Smooth muscle cell of the brain vasculature (primary cell): Measurements from ENCODE around the gene RPL35.
A peak's percentile ranks its signal among the peaks of the same experiment; 100 is the strongest.

Experiments
- DNase-seq: peaks from one replicate; pipeline ENCODE4 v3.0.0-alpha.2; 2012; ENCODE audit warnings: low read depth, low spot score

Gene RPL35

GRCh38 chr9:124820698-124821623 is 40.8 kb downstream of the RPL35 start:
- DNase-seq: no peak

- no peak for DNase-seq
These were observed 43.1 kb downstream of the RPL35 start for GRCh38 chr9:124818431-124819281.

DNA sequence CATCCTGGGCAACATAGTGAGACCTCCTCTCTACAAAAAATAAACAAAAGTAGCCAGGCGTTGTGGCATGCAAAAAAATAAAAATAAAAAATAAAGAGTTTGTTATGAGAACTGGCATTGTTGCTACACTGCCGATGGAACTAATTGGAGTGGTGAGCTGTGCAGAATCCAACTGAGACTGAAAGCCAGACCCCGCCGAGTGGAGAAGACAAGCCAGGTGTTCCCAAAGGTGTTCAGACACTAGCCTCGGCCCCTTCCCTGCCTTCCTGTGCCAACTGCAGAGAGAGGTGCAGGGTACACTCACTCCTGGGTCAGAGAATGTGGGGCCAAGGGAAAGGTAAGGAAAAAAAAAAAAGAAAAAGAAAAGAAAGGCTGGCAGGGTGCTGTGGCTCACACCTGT is 46.2 kb downstream of the RPL35 start:
- no peak for DNase-seq

DNA sequence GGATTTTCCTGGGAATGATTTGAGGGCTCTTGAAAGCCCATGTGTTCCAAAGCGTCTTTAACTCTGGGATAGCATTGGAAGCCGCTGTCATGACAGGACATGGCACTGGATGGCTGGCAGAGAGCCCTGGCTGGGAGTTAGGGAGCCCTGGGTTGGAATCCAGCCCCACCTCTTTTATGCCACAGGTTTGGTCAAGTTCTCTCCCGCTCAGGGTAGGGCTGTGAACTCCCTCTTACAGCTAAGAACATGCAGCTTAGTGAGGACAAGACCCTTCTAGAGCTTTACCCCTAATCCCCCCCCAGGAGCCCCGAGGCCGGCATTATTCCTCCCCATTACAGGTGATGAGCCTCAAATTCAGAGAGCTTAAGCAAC is 47.6 kb downstream of the RPL35 start:
- no peak for DNase-seq

DNA sequence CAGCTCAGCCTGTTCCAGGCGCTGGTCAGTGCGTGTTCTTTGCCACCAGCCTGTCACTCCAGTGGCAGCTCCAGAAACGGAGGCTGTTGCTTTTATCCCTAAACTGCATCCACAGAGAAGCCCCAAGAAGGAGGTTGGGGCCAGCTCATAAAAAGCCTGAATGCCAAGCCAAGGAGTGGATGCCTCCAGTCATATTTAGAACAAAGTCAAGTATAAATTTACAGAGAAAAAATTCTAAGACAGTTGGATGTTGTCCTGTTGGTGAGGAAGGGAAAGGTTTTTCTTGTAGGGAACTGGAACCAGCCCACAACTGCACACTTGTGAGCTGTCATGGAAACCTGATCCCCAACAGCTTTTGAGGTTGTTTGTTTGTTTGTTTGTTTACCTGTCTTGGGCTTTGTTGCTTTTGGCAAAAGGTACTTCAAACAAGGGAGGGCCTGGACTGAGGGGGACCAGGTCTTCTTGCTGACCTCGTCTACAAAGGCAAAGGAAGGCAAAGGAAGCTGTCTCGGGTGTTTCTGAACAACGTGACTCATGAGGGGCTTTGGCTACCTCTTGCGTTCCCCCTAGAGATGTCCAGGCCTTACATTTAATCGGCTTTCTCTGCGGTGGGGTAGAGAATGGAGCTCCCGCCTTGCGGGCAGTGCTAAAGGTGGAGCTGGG is 48.1 kb downstream of the RPL35 start:
- DNase-seq: no peak

DNA sequence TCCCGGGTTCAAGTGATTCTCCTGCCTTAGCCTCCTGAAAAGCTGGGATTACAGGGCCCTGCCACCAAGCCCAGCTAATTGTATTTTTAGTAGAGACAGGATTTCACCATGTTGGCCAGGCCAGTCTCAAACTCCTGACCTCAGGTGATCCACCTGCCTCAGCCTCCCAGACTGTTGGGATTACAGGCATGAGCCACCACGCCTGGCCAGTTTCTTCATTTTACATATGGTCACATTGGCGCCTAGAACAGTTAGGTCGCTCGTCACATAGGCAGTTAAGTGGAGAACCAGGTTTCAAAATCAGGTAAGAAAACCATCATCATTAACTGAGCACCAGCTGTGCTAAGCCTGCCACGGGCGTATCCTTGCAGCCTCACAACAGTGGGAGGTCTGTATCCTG is 48.7 kb downstream of the RPL35 start:
- no peak for DNase-seq

DNA sequence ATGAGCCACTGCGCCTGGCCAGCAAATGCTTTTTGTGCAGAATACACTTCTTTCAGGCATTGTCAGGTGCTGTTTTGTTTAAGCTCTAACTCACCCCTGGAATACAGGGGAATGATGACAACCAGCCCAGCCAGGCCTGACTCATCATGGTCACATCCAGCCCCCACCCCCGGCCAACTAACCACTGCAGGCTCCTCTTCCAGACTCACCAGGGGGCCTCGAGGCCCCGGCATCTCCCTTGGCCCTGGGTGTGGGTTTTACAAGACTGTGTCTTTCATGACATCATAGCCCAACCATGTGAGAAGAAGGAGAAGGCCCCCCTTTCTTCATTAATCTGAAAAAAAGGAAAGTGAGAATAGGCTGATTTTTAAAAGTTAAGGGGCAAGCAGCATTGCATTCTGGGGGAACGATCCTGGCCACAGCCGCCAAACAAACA is 49.3 kb downstream of the RPL35 start:
- DNase-seq: peak; percentile 99

DNA sequence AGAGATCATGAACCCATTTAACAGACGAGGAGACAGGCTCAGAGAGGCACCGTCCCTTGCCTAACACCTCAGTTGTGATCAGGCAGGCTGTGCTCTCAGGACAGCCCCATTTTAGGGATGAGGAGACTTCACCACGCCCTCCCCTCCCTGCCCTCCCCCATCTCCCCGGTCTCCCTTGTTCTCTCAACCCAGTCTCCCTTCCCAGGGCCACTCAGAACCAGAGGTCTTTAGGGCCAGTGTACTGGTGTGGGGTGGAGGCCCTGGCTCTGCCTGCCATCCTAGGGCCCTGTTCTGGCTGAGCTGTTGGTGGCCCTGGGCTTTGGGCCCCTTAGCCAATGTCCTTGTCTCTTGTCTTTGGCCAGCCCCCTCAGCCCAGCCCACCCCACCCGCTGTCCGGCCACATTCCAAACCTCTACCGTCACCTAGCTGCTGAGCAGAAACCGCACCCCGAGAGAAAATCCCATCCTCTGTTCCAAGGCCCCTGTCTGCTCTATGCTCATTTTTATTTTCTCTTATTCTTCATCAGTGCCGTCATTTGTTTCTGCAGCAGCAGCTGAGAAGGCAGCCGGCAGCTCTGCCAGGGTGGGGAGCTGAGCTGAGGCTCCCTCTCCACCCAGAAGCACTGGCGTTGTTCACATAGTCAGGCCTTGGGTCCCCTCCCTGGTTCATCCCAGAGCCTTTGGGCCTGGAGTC is 50.9 kb downstream of the RPL35 start:
- peak; percentile 87 for DNase-seq

GRCh38 chr9:124809741-124810500 is 51.8 kb downstream of the RPL35 start:
- DNase-seq: no peak

GRCh38 chr9:124809211-124809610 is 52.5 kb downstream of the RPL35 start:
- DNase-seq: no peak

DNA sequence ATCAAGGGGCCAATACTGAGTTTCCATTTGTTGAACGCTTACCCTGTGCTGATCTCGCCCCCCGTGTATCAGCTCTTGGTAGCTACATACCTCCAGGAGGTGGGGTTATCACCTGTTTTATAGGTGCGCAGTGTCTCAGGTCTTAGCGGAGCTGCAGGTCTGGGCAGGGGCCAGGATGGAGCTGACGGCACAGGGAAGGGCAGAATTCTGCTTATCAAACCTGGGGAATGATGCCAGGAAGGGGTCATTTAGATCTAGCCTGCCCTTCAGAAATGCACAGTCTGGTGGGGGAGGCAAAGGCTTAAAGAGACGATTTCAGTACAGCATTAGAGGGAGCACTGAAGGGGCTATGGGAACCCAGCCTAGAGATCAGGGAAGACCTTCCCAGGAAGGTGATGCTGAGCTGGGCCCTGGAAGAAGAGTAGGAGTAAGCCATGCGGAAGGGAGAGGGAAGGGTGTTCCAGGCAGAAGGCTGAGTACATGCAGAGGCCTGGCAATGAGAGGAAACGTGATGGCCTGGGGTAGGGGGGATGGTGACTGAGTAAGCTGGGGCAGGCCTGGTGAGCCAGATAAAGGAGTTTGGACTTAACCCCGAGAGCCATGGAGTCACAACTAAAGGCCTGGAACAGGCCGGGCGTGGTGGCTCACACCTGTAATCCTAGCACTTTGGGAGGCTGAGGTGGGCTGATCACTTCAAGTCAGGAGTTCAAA is 53.4 kb downstream of the RPL35 start:
- no peak for DNase-seq
